Activated CD4-positive, alpha-beta memory T cell treated with anti-CD3 and anti-CD28 coated beads for 36 hours (primary cell): ENCODE data around the gene FAM222A. TPM values are rescaled to one million over a fixed set of nuclear protein-coding genes. Genes with fewer than 3 reads are reported as not detected.

ENCODE experiments used
- CTCF ChIA-PET: fragments of 350-600 bp; sonication (Branson Sonifier 250); formaldehyde crosslinking; loops from one replicate; lab custom pipeline; 2021; ENCODE audit warnings: antibody characterized with exemption, inconsistent platforms; lab: Charles Lee
- POLR2A ChIA-PET: fragments of 350-600 bp; sonication (Branson Sonifier 250); formaldehyde crosslinking; loops from one replicate; lab custom pipeline; 2021; ENCODE audit warnings: antibody characterized with exemption; lab: Charles Lee
- DNase-seq: peaks from one replicate; pipeline ENCODE4 v3.0.0-alpha.2; 2020
- H3K27ac Mint-ChIP-seq: one replicate; pipeline ENCODE4 v1.8.0; 2021; ENCODE audit warnings: mixed read lengths
- H3K27me3 Mint-ChIP-seq: one replicate; pipeline ENCODE4 v1.8.0; 2021; ENCODE audit warnings: mixed read lengths
- H3K36me3 Mint-ChIP-seq: one replicate; pipeline ENCODE4 v1.8.0; 2021; ENCODE audit warnings: mixed read lengths
- H3K4me1 Mint-ChIP-seq: one replicate; pipeline ENCODE4 v1.8.0; 2021; ENCODE audit warnings: low read depth, mixed read lengths
- H3K4me3 Mint-ChIP-seq: one replicate; pipeline ENCODE4 v1.8.0; 2021; ENCODE audit warnings: mild to moderate bottlenecking, mixed read lengths
- H3K9me3 Mint-ChIP-seq: one replicate; pipeline ENCODE4 v1.8.0; 2021; ENCODE audit warnings: mixed read lengths
- intact Hi-C: fragments of 100-400 bp; cut with micrococcal nuclease; formaldehyde crosslinking; loops from one replicate; pipeline ENCODE4 v1.15.1; 2023
- total RNA-seq, 2 experiments: library from RNA; stranded (reverse); gene quantifications; one replicate each; pipeline ENCODE4 v1.2.3, GENCODE V29; 2021

FAM222A gene
- under 1 TPM; 0.29 to 0.55 TPM for total RNA-seq

GRCh38 chr12:109713187-109714070 lies at the start of gene FAM222A:
TSS of gene FAM222A (plus strand) at chr12:109713825. CDS start at chr12:109744147, 30,322 bp downstream.
- no peaks in the 10 kb centered on the region for H3K9me3 Mint-ChIP-seq
- ChIA-PET CTCF (interaction anchor here (0.9 to 1.6 kb wide), 6 partner anchors 10 to 132 kb away, joined by 3 to 9 read pairs (median 4); no protein-coding TSS in a partner anchor), POLR2A (interaction anchor here (1.0 kb wide), 1 partner anchor 139 kb away, joined by 4 read pairs; the partner anchor contains the start of genes MMAB and MVK)
- H3K27me3 Mint-ChIP-seq, result peaks cover 31% of the 10 kb centered on the region
- no peaks in the 10 kb centered on the region for H3K36me3 Mint-ChIP-seq
- peak; percentile 96 for DNase-seq
- H3K4me1 Mint-ChIP-seq, result no peaks in the 10 kb centered on the region
- no peak within 1 kb of the TSS for H3K27ac Mint-ChIP-seq
- intact Hi-C loops, result loop anchor here (1.0 kb wide), 2 partner anchors 140 to 236 kb away; partner anchors contain the start of genes KCTD10, MMAB, MVK and UBE3B
- peak within 1 kb of the TSS; percentile 59 for H3K4me3 Mint-ChIP-seq

- no peak for DNase-seq
- Mint-ChIP-seq H3K9me3 (no peaks in the 10 kb centered on the region), H3K27ac (no peak overlapping the region), H3K4me3 (no peak overlapping the region), H3K4me1 (no peaks in the 10 kb centered on the region), H3K36me3 (no peaks in the 10 kb centered on the region), H3K27me3 (peaks cover 8% of the 10 kb centered on the region)
- intact Hi-C loops, result no loop called here
- POLR2A ChIA-PET, result no interaction called here
- CTCF ChIA-PET, result no interaction called here
Measured at GRCh38 chr12:109664402-109664801, 49.2 kb upstream of the FAM222A start.

- intact Hi-C loops, result no loop called here
- Mint-ChIP-seq H3K27ac (no peak overlapping the region), H3K4me1 (no peaks in the 10 kb centered on the region), H3K36me3 (no peaks in the 10 kb centered on the region), H3K27me3 (peaks cover 11% of the 10 kb centered on the region), H3K4me3 (no peak overlapping the region), H3K9me3 (no peaks in the 10 kb centered on the region)
- no peak for DNase-seq
- ChIA-PET CTCF (interaction anchor here (0.5 to 1.3 kb wide), 2 partner anchors 48 to 69 kb away, joined by 3 read pairs; no protein-coding TSS in a partner anchor), POLR2A (no interaction called here)
Measured at GRCh38 chr12:109666068-109666467, 47.6 kb upstream of the FAM222A start.

- no peaks in the 10 kb centered on the region for H3K36me3 Mint-ChIP-seq
- ChIA-PET CTCF (no interaction called here), POLR2A (no interaction called here)
- H3K27ac Mint-ChIP-seq, result no peak overlapping the region
- H3K4me3 Mint-ChIP-seq, result no peak overlapping the region
- no peak for DNase-seq
- no peaks in the 10 kb centered on the region for H3K4me1 Mint-ChIP-seq
- intact Hi-C loops, result no loop called here
- H3K27me3 Mint-ChIP-seq, result peaks cover 11% of the 10 kb centered on the region
- H3K9me3 Mint-ChIP-seq, result no peaks in the 10 kb centered on the region
Measured at GRCh38 chr12:109670731-109671130, 42.9 kb upstream of the FAM222A start.

- H3K27me3 Mint-ChIP-seq, result peaks cover 11% of the 10 kb centered on the region
- CTCF ChIA-PET, result no interaction called here
- DNase-seq, result no peak
- no peaks in the 10 kb centered on the region for H3K4me1 Mint-ChIP-seq
- no peaks in the 10 kb centered on the region for H3K9me3 Mint-ChIP-seq
- H3K27ac Mint-ChIP-seq, result no peak overlapping the region
- no peak overlapping the region for H3K4me3 Mint-ChIP-seq
- intact Hi-C loops, result no loop called here
- POLR2A ChIA-PET, result no interaction called here
- H3K36me3 Mint-ChIP-seq, result no peaks in the 10 kb centered on the region
Measured at GRCh38 chr12:109671502-109671901, 42.1 kb upstream of the FAM222A start.

- Mint-ChIP-seq H3K27ac (no peak overlapping the region), H3K4me1 (no peaks in the 10 kb centered on the region), H3K4me3 (no peak overlapping the region), H3K27me3 (peaks cover 12% of the 10 kb centered on the region), H3K36me3 (no peaks in the 10 kb centered on the region), H3K9me3 (no peaks in the 10 kb centered on the region)
- DNase-seq, result no peak
- POLR2A ChIA-PET, result no interaction called here
- CTCF ChIA-PET, result no interaction called here
- intact Hi-C loops, result no loop called here
Measured at GRCh38 chr12:109673379-109673778, 40.2 kb upstream of the FAM222A start.

GRCh38 chr12:109673884-109674283 lies 39.7 kb upstream of the FAM222A start:
- Mint-ChIP-seq H3K27ac (no peak overlapping the region), H3K36me3 (no peaks in the 10 kb centered on the region), H3K4me3 (no peak overlapping the region), H3K27me3 (peaks cover 13% of the 10 kb centered on the region), H3K4me1 (no peaks in the 10 kb centered on the region), H3K9me3 (no peaks in the 10 kb centered on the region)
- POLR2A ChIA-PET, result no interaction called here
- intact Hi-C loops, result no loop called here
- CTCF ChIA-PET, result no interaction called here
- no peak for DNase-seq

GRCh38 chr12:109675411-109675810 lies 38.2 kb upstream of the FAM222A start:
- intact Hi-C loops, result no loop called here
- POLR2A ChIA-PET, result no interaction called here
- Mint-ChIP-seq H3K27me3 (peaks cover 8% of the 10 kb centered on the region), H3K4me3 (no peak overlapping the region), H3K36me3 (no peaks in the 10 kb centered on the region), H3K27ac (no peak overlapping the region), H3K9me3 (no peaks in the 10 kb centered on the region), H3K4me1 (no peaks in the 10 kb centered on the region)
- CTCF ChIA-PET, result no interaction called here
- no peak for DNase-seq

GRCh38 chr12:109677279-109677691 lies 36.3 kb upstream of the FAM222A start:
- ChIA-PET POLR2A (no interaction called here), CTCF (no interaction called here)
- peaks cover 12% of the 10 kb centered on the region for H3K27me3 Mint-ChIP-seq
- no peaks in the 10 kb centered on the region for H3K9me3 Mint-ChIP-seq
- H3K36me3 Mint-ChIP-seq, result no peaks in the 10 kb centered on the region
- no peak overlapping the region for H3K27ac Mint-ChIP-seq
- H3K4me3 Mint-ChIP-seq, result no peak overlapping the region
- no peaks in the 10 kb centered on the region for H3K4me1 Mint-ChIP-seq
- intact Hi-C loops, result no loop called here
- no peak for DNase-seq

GRCh38 chr12:109678719-109679118 lies 34.9 kb upstream of the FAM222A start:
- ChIA-PET POLR2A (interaction anchor here (0.6 kb wide), 1 partner anchor 923 kb away, joined by 3 read pairs; no protein-coding TSS in a partner anchor), CTCF (interaction anchor here (0.8 kb wide), 1 partner anchor 80 kb away, joined by 3 read pairs; no protein-coding TSS in a partner anchor)
- Mint-ChIP-seq H3K9me3 (no peaks in the 10 kb centered on the region), H3K27me3 (peaks cover 12% of the 10 kb centered on the region), H3K27ac (no peak overlapping the region), H3K4me1 (no peaks in the 10 kb centered on the region), H3K36me3 (no peaks in the 10 kb centered on the region), H3K4me3 (no peak overlapping the region)
- no peak for DNase-seq
- intact Hi-C loops, result no loop called here

GRCh38 chr12:109679501-109680263 lies 33.9 kb upstream of the FAM222A start:
- DNase-seq, result no peak
- intact Hi-C loops, result no loop called here
- no peak overlapping the region for H3K27ac Mint-ChIP-seq
- ChIA-PET POLR2A (no interaction called here), CTCF (interaction anchor here (0.8 kb wide), 1 partner anchor 81 kb away, joined by 3 read pairs; no protein-coding TSS in a partner anchor)
- H3K36me3 Mint-ChIP-seq, result no peaks in the 10 kb centered on the region
- no peaks in the 10 kb centered on the region for H3K4me1 Mint-ChIP-seq
- H3K4me3 Mint-ChIP-seq, result no peak overlapping the region
- no peaks in the 10 kb centered on the region for H3K9me3 Mint-ChIP-seq
- H3K27me3 Mint-ChIP-seq, result peaks cover 12% of the 10 kb centered on the region
